Hematopoietic multipotent progenitor cell treated with erythropoietin and hydrocortisone succinate and interleukin-3 and kit ligand, for 4 days (in vitro differentiated cells): Measurements from ENCODE around the gene SPATA16.
A peak's percentile ranks its signal among the peaks of the same experiment; 100 is the strongest.
"Not testable (repeated sequence)": the region's sequence is repeated elsewhere in the genome, so short reads cannot be mapped to it uniquely, and the experiment has no call there.

Experiments
- DNase-seq: peaks from one replicate; pipeline ENCODE4 v3.0.0-alpha.2; 2015

The SPATA16 gene

DNA sequence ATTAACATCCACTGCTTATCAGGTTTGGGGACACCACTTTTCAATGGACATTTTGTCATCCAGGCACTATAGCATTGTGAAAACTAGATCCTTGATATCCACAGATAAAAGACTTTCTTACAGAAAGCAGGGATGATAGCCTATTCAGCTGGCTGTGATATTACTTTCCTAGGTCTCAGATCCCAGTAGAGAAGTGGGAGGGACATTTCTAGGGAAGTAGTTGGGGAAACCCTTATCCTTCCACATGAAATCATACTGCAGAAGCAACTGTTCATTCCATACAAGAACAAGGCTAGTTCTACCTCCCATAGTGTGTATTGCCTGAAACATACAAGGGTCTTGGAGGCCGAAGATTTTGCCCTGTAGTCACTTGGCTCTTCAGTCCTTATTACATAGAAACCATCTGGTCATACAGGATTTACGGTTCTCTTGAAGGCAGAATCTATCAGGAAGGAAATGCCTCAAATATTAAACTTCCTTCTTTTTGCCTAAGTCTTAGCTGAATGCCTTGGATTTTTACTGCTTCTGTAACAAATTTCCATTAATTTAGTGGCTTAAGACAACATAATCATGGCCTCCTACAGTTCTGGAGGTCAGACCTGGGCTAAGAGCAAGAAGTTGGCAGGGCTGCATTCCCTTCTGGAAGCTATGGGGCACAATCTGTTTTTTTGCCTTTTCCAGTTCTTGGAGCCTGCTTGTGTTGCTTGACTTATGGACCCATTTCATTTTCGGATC lies 271.1 kb downstream of the SPATA16 start:
- no peak for DNase-seq

DNA sequence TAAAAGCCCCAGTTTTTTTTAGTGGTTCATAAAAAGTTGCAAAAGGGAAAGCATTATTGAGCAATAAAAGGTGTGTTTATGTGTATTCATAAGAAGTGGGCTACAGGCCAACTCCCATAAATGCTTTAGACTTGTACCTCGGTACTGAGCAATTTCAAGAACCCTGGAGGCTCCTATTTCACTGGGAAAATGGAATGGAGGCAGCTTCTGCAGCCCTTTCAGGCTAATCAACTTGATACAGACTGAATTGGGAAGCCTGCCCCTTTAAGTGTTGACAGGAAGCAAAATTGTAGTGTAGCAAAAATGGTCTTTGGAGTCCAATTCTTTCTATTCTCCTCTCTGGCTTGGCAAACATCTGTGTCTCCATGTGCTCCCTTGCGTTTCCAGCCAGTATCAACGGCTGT lies 271.7 kb downstream of the SPATA16 start:
- peak; percentile 15 for DNase-seq

DNA sequence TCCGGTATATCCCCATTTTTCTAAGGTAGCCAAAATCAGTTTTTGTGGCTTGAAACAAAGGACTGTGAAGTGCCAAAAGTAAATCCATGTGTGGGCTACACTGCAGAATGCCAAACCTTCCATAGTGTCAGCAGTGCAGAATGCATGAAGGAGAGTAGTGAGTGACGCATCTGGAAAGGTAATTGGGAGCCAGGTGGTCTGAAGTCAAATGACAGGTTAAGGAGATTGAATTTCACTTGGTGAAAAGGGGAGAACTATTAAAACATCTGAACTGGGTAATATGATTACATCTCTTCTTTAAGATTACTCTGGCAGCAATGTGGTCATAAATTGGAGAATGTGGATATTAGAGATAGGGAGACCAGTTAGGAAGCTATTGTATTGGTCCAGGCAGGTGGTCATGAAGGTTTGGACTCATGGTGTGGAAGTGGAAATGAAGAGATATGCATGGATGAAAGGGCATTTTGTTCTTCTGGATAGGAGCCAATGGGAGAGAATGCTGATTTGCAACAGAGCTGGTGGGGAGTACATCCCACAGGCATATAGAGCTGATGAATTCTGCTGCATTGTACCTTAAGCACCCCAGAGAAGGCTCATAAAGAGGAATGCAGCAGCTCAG lies 272.3 kb downstream of the SPATA16 start:
- DNase-seq = no peak

DNA sequence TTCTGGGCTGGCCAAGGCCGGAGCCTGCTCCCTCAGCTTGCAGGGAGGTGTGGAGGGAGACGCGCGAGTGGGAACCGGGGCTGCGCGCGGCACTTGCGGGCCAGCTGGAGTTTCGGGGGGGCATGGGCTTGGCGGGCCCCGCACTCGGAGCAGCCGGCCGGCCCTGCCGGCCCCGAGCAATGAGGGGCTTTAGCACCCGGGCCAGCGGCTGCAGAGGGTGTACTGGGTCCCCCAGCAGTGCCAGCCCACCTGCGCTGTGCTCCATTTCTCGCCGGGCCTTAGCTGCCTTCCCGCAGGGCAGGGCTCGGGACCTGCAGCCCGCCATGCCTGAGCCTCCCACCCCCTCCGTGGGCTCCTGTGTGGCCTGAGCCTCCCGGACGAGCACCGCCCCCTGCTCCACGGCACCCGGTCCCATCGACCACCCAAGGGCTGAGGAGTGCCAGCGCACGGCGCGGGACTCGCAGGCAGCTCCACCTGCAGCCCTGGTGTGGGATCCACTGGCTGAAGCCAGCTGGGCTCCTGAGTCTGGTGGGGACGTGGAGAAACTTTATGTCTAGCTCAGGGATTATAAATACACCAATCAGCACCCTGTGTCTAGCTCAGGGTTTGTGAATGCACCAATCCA lies 274.2 kb downstream of the SPATA16 start:
- not testable (repeated sequence) for DNase-seq

DNA sequence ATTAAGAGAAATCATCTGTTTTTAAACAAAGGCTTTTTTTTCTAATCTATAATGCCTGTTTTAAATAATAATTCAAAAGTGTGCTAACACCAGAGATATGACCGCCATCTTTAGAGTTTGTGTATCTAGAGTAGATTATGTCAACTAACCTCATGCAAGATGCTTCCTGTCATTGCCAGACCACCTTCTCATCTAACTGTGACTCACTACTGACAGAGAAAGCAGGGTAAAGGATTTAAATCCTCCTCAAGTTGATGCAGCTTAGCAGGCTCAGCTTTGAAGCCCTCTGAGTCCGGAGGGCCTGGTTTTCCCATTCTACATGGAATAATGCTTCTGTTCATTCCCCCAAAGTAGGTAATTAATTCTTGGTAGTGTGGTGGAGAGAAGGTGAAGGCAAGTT lies 282.0 kb downstream of the SPATA16 start:
- DNase-seq = peak; percentile 15

DNA sequence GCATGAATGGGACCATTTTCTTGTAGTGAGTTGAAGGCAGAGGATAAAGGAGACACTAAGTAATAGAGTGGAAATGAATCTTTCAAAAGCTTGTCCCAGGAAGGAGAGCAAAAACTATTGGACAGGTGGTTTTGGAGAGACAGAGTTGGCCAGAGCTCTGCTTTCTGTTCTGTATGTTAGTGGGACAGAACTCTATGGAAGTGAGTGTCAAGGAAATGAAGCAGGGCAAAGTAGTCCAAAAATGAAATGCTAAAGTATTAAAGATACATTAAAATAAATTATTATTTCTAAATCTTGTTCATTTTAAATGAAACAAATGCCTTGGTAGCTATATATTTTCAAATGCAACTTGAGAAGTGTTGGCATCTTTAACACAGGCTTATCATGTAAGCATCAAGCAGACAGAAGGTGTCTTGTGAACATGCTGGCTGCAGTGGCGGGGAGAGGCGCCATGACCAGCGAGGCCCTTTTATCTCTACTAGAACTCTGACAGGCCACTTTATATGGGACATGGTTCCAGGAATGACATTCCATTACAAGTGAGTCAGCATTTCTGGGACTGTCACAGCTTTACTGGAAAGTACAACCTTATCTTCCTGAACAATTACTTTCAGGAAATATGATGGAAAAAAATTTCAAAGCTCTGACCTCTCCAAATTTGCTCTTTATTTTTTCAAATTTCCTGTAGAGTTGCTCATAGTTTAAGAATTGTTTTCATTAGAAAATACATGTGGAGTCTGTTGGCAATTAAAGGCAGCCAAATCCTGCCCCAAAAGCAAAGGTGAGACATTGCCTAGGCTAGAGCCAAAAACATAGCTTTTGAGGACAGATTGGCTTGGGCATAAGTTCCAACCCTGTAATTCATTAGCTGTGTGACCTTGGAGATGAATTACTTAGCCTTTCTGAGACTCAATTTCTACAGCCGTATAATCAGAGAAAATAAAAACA lies 284.0 kb downstream of the SPATA16 start:
- DNase-seq = no peak

DNA sequence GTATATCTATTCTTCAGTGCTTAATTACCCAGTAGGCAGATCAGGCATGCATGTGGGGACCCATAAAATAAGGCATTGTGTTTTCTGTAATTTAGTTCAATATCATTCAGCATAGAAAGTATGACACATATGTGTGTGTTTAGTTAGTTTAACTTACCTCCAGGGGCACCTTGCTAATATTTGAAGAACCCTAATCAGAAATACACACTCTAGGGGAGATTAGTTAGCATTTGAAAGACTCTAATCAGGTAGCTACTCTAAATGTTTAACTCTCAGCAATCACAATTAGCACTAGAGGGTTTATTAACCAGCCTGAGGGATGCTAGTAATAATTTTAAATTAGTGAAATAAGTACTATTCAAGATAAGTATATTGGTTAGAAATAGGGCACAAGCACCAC lies 286.0 kb downstream of the SPATA16 start:
- DNase-seq = no peak

DNA sequence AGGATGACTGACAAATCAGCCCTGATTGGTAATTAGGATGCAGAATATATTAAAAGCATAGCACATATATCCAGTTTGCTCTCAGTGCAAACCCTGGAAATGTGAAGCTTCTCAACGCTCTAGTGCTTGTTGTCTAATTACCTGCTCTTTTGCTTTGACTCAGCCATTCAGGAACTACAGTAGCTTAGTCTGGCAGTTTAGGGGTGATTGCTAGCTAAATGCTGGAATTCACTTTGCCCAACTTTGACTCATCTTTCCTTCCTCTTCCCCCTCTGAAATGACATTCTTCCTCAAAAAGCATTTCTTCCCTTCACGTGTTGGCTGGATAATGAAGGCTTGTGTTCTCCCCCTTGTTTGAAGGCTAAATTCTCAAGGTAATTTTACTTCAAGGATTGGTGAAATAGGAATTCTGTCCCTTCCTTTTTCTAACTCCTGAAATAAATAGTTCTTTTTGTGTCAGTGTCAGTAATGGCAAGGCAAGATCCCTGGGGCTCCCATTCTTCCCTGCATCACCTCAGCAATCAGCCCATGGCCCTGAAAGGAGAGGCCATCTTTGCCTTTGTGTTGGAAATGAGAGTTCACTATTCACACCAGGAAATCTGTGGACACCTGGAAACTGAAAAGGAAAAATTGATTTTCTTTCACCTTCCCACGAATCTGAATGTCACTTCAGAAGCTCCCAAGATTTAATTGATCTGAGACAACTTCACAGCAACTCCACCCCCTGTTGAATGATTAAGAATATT lies 286.9 kb downstream of the SPATA16 start:
- DNase-seq = no peak

DNA sequence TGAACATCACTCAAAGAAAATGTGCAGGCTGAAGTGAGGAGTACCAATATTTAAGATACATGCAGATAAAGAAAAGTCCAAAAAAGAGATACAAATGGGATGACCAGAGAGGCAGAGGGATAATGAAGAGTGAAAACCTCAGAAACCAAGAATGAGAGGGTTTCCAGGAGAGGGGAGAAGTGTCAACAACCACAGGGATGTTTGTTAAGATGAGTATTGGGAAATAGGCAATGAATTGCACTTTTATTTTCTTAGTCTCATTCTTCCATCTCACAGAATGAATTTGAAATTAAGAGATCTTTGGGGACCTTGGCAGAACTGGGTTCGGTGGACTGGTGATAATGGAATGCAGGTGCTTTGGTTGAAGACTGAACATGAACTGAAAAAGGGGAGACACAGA lies 288.0 kb downstream of the SPATA16 start:
- no peak for DNase-seq

DNA sequence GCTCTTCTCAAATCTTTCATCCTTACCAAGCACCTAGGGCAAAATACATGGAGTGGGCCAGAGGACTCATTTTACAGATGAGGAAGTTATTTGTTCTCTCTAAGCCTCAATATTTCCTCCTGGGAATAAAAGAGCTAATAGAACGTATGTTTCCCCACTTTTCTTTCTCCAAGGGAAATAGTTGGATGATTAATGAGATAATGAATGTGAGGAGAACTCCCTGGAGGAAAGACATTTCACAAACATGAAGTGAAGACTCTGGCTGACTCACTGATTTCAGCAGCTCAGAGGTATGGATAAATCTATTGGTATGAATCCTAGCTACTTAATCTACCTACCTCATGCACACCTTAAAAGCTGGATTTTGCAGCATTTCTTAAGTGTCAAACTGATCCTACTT lies 292.1 kb downstream of the SPATA16 start:
- DNase-seq = no peak

DNA sequence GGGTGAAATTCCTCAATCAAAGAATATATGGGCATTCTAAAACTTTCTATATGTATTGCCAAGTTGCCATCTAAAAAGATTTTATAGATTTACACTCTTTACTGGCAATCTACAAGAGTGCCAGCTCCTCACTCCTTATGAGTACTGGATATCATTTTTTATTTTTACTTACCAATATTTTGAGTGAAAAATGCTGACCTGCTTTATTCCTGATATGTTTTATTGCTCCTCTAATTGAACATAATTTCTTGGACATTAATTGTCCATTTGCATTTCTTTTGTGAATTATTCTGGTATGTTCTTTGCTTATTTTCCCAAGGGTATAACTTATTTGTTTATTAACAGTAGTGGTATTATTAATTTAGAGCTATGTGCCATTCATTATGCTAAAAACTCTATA lies 293.7 kb downstream of the SPATA16 start:
- DNase-seq = no peak

DNA sequence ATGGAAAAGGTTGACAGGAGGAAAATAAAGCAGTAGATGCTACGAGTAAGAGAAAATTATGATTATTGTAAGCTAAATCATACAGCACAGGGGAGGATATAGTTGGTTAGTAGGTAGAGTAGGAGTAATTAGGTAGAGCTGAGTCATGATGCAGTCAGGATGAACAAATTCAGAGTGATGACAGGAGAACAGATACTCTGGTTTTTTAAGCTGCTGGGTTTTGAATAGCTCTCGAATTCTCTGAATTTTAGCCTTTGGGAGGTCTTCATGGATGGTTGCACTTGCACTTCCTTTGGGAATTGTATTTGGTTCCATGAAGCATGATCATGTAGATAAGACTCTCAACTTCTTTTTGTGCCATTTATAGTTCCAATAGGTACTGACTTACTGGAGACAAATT lies 294.3 kb downstream of the SPATA16 start:
- no peak for DNase-seq

DNA sequence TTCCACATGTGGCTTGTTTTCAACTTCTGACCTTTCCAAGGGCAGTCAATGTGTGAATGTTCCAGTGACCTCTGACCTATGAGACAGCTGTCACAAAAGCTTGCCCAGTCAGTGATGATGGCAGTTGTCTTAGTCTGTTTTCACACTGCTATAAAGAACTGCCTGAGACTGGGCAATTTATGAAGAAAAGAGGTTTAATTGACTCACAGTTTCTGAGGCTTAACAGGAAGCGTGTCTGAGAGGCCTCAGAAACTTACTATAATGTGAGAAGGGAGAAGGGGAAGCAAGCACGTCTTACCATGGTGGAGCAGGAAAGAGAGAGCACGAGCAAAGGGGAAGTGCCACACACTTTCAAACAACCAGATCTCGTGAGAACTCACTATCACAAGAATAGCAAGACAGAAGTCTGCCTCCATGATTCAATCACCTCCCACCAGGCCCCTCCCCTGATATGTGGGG lies 294.9 kb downstream of the SPATA16 start:
- peak; percentile 45 for DNase-seq

DNA sequence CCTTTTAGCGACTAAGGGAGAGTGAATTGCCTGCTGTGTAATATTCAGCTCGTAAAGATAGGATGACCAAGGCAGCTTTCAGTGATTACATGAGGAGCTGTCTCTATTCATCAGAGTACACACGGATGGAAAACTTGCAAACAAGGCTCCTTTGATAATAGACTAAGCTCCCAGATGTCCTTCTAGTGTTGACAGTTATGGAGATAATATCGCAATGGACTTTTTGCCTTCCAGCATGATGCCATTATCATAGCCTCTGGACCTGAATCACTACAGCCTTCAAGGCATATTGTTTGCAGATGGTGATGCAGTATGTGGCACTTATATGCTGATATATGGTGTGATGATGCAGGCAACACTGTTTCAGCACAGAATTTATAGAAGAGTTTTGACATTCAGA lies 296.6 kb downstream of the SPATA16 start:
- DNase-seq = no peak

DNA sequence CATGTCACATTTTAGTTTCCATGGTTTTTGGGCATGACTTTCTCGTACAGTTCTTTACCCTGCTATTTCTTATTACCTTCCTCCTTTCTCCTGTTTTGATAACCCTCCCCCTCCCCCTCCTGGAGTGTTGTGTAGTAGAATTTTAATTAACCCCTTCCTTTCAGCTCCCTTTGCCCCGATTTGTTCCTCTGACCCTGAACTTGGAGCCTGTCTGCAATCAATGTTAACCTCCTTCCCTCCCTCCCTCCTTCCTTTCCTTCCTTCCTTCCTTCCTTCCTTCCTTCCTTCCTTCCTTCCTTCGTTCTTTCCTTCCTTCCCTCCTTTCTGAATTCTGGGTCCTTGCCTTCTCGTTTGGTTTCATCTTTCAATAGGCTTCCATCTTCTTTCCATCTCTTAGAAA lies 300.1 kb downstream of the SPATA16 start:
- DNase-seq = no peak

DNA sequence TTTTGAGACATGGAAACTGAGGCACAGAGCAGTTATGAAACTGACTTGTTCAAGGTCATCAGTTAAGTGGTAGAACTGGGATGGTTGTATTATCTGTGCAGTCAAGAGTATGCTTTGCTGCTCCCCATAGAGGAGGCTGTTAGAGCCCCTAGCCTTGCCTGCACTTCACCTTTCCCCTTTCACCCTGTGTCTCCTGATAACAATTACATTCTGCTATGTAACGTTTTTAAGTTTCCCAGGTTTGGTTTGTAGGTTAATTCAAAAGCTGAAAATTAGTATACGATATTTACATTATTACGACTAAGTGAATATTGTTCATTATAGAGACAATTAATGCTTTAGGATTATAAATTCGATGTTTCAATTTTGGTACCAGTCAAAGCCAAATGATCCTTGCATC lies 300.6 kb downstream of the SPATA16 start:
- no peak for DNase-seq

DNA sequence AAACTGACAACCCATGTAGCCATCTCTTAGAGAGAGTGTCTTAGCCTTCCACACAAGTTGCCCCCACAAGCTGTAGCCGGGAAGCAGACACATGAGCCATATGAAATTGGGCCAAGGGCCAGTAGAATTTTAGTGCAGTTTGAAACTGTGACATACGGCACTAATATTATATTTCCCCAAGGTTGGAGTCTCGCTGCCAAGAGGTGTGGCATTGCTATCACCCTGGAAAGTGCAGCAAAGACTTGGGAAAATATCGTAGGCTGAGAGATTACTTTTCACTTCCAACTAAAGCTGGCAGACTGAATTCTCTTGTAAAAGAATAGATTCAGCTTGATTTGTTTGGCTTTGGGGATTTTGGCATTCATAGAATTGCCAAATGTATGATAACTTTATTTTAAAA lies 301.4 kb downstream of the SPATA16 start:
- no peak for DNase-seq
